ENCODE measurements around the gene CSNK1E. TPM values are rescaled to one million over a fixed set of nuclear protein-coding genes. Genes with fewer than 3 reads are reported as not detected.

CSNK1E gene
- total and polyA plus RNA-seq, 2 donors, result 71.4 to 95.8 TPM

DNA sequence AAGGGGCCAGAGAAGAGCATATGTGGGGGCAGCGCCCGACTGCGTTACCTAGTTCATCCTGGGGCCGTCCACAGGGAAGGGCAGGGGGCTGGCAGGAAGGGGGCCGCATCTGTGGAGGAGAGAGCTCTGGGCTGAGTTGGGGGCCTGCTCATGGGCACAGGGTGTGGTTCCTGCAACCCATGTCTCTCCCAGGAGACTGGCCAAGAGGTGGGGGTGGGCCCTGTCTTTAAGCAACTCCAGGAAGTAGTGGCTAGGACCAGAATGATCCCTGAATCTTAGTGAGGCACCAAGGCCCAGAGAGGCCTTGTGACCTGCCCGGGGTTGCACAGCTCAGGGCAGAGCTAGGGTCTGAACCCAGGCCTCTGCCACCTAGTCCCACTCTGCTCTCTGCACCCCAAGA lies 21.9 kb downstream of the CSNK1E start:
- H3K27ac ChIP-seq (ENCODE audit: low read depth), result no peak overlapping the region
- no peak overlapping the region for H3K4me3 ChIP-seq (ENCODE audit: low read depth, low read length)
- no peaks in the 10 kb centered on the region for H3K4me1 ChIP-seq (ENCODE audit: insufficient read depth)
- peaks cover 9% of the 10 kb centered on the region for H3K36me3 ChIP-seq (ENCODE audit: insufficient read depth)
- 90% methylated on average over 6 of the region's 6 CpGs for WGBS
- no peak for DNase-seq (ENCODE audit: extremely low spot score)

DNA sequence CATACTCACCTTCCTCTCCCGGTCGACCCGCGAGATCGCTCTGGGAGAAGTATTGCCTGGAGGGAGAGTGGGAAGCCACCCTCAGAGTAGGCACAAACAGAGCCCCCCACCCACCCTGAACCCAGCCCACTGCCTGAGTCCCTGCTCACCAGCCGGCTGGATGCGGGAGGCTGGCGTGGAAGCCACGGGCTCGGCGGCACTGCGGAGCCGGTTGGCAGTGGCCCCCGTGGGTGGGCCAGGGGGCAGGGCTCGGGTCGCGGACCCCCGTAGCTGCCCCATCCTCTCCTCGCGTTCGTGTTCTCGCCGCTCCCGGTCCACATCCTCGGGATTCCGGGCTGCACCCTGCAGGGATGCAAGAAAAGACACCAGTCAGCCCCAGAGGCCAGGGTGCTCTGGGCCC lies 23.0 kb downstream of the CSNK1E start:
- peaks cover 8% of the 10 kb centered on the region for H3K36me3 ChIP-seq (ENCODE audit: insufficient read depth)
- WGBS, result 91% methylated on average over 26 of the region's 26 CpGs
- no peak overlapping the region for H3K27ac ChIP-seq (ENCODE audit: low read depth)
- DNase-seq (ENCODE audit: extremely low spot score), result no peak
- no peaks in the 10 kb centered on the region for H3K4me1 ChIP-seq (ENCODE audit: insufficient read depth)
- no peak overlapping the region for H3K4me3 ChIP-seq (ENCODE audit: low read depth, low read length)

DNA sequence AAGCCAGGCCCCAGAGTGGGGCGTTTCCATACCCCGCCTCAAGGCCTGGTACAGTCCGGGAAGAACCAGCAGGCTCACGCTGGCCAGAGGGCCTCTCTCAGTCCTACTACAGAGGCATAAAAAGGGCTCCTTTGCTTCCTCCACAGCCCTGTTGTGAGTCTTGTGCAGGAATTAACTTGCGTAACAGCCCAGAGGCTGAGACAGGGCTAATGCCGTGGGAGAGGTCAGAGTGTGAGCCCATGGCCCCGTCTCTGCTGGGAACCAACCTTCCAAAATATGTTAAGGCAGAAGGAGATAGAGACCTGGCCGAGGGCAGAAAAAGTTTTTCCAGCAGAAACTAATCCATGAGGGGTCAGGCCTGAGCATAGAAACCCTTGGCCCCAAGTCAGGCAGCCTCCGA lies 24.5 kb downstream of the CSNK1E start:
- H3K4me1 ChIP-seq (ENCODE audit: insufficient read depth), result no peaks in the 10 kb centered on the region
- H3K36me3 ChIP-seq (ENCODE audit: insufficient read depth), result peaks cover 6% of the 10 kb centered on the region
- H3K27ac ChIP-seq (ENCODE audit: low read depth), result no peak overlapping the region
- 81% methylated on average over 9 of the region's 9 CpGs for WGBS
- DNase-seq (ENCODE audit: extremely low spot score), result no peak
- no peak overlapping the region for H3K4me3 ChIP-seq (ENCODE audit: low read depth, low read length)

DNA sequence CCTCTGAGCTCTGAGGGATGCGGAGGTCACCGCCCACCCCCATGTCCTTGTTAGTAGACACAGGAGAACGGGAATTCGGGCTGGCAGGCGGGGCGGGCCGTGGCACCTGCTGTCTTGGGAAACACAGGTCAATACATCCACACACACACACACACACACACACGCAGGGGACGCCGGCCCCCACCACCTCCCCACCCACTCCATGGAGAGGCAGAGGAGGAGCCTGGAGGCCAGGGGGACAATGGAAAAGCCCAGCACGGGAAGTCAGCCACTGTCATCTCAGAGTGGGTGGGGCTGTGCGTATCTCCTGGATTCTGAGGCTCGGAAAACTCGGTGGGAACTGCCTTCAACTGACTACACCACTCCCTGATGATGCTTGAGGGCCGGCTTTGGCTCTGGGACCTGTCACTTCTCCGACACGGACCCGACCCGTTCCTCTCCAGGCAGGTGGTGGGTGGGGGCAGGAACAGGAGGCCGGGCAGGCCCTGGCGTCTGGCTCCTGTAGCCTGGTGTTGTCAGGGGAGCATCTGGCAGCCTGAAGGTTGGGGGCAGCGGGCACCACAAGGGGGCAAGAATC lies 25.9 kb downstream of the CSNK1E start:
- peaks cover 4% of the 10 kb centered on the region for H3K36me3 ChIP-seq (ENCODE audit: insufficient read depth)

DNA sequence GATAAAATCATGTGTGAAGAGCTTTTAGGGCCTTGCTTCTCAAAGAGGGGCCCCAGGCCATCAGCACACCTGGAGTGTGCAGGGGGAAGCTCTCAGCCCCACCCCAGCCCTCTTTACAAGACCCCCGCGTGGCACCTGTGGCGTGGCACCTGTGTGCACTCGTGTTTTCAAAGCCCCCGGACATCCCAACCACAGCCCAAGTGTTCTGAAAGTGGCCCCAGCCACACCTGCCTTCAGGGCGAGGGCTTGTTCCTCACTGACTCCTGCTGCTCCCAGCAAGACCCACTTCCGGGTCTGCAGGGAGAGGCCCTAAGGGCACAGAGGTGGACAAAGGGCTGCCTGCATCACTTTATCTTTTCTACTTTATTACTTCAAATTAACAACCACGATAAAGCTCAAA lies 26.9 kb downstream of the CSNK1E start:
- Histone ChIP-seq H3K4me3 (ENCODE audit: low read depth, low read length) (no peak overlapping the region), H3K36me3 (ENCODE audit: insufficient read depth) (peaks cover 3% of the 10 kb centered on the region), H3K27ac (ENCODE audit: low read depth) (no peak overlapping the region), H3K4me1 (ENCODE audit: insufficient read depth) (no peaks in the 10 kb centered on the region)
- 80% methylated on average over 8 of the region's 8 CpGs for WGBS
- DNase-seq (ENCODE audit: extremely low spot score), result no peak

More for the DNA sequence above, 25.9 kb downstream of the CSNK1E start:
- H3K4me3 ChIP-seq (ENCODE audit: low read depth, low read length), result no peak overlapping the region
- 59% methylated on average over 22 of the region's 22 CpGs for WGBS
- no peaks in the 10 kb centered on the region for H3K4me1 ChIP-seq (ENCODE audit: insufficient read depth)
- no peak overlapping the region for H3K27ac ChIP-seq (ENCODE audit: low read depth)
- no peak for DNase-seq (ENCODE audit: extremely low spot score)

DNA sequence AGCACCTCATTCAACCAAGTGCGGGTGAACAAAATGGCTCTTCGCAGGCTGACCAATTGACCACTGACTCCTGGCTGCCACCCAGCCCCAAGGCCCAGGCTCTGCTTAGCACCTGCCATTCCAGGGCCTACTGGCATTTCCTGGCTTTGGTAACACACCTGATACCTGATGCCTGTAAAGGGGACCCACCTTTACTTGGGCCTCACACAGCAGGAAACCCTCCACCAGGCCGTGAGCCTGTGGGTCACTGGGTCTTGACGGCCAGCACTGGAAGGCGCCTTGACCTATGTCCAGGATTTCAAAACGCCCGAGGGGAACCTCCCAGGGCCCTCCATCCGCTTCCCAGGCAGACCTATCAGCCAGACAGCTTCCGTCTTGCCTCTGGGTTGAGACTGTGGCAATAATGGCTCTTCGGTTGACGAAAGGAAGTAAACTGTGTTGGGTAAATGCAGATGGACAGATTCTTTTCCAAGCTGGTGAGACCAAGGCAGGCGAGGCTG lies 27.6 kb downstream of the CSNK1E start:
- H3K36me3 ChIP-seq (ENCODE audit: insufficient read depth), result peaks cover 3% of the 10 kb centered on the region
- H3K4me3 ChIP-seq (ENCODE audit: low read depth, low read length), result no peak overlapping the region
- H3K4me1 ChIP-seq (ENCODE audit: insufficient read depth), result no peaks in the 10 kb centered on the region
- DNase-seq (ENCODE audit: extremely low spot score), result no peak
- no peak overlapping the region for H3K27ac ChIP-seq (ENCODE audit: low read depth)
- 76% methylated on average over 12 of the region's 12 CpGs for WGBS

DNA sequence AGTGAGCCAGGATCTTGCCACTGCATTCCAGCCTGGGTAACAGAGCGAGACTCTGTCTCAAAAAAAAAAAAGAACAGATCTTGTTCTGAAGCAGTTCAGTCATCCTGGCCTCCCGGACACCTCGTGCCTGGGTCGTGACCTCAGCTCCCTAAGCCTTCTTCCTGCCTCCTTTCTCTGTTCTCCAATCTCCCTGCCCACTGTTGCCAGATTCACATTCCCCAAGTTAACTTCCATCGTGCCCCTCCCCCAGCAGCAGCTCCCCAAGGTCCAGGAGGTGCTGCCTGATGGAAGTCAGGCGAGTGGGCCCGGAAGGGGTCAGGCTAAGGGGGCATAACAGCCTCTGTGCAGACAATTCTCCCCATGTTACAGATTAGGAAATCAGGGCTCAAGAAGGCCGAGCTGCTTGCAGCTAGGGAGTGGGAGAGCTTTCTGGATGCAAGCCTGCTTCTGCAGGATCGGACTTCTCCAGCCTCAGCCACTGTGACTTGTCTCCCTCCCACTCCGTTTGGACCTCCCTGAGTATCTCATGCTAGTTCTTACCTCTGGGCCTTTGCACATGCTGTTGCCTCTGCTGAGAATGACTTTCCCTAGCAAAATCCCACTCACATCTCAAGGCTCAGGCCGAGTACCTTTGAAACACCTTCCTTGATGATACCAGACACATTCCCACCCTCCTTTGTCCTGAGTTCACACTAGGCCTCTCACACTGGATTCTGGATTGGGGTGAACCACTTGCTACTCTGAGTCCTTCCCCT lies 30.1 kb downstream of the CSNK1E start:
- Histone ChIP-seq H3K36me3 (ENCODE audit: insufficient read depth) (no peaks in the 10 kb centered on the region), H3K4me1 (ENCODE audit: insufficient read depth) (no peaks in the 10 kb centered on the region), H3K4me3 (ENCODE audit: low read depth, low read length) (no peak overlapping the region), H3K27ac (ENCODE audit: low read depth) (no peak overlapping the region)
- 48% methylated on average over 11 of the region's 11 CpGs for WGBS
- DNase-seq (ENCODE audit: extremely low spot score), result no peak

DNA sequence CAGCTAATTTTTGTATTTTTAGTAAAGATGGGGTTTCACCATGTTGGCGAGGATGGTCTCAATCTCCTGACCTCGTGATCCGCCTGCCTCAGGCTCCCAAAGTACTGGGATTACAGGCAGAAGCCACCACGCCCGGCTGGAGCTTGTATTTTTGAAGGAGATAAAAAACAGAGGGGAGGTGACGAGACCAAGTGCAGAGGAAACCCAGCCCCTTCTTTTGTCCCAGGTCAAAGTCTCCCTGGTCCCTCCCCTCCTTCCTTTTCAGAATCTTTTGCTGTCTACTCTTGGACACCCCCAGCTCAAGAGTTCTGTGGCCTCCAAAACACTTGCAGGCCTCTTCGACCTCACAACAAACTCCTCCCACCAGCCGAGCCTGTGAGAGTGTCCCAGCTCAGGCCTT lies 32.2 kb downstream of the CSNK1E start:
- Histone ChIP-seq H3K4me3 (ENCODE audit: low read depth, low read length) (no peak overlapping the region), H3K27ac (ENCODE audit: low read depth) (no peak overlapping the region), H3K4me1 (ENCODE audit: insufficient read depth) (no peaks in the 10 kb centered on the region), H3K36me3 (ENCODE audit: insufficient read depth) (no peaks in the 10 kb centered on the region)
- DNase-seq (ENCODE audit: extremely low spot score), result no peak
- 71% methylated on average over 8 of the region's 8 CpGs for WGBS

DNA sequence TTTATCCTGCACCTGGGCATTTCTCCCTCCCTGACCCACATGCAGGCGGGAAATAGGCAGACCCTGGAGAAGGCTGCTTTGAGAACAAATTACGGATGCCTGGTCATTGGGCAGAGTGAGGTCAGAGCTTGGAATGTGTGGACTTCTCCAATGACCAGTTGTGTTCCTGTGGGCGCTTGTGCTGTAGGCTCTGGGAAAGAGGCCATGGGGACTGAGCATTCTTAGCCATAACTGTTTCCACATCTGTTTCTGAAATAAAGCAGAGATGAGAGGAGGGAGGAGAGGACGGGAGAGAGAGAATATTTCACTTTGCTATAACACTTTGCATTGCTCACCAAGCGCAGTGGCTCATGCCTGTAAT lies 33.2 kb downstream of the CSNK1E start:
- DNase-seq (ENCODE audit: extremely low spot score), result no peak
- 49% methylated on average over 5 of the region's 5 CpGs for WGBS
- Histone ChIP-seq H3K27ac (ENCODE audit: low read depth) (no peak overlapping the region), H3K4me1 (ENCODE audit: insufficient read depth) (no peaks in the 10 kb centered on the region), H3K4me3 (ENCODE audit: low read depth, low read length) (no peak overlapping the region), H3K36me3 (ENCODE audit: insufficient read depth) (no peaks in the 10 kb centered on the region)

DNA sequence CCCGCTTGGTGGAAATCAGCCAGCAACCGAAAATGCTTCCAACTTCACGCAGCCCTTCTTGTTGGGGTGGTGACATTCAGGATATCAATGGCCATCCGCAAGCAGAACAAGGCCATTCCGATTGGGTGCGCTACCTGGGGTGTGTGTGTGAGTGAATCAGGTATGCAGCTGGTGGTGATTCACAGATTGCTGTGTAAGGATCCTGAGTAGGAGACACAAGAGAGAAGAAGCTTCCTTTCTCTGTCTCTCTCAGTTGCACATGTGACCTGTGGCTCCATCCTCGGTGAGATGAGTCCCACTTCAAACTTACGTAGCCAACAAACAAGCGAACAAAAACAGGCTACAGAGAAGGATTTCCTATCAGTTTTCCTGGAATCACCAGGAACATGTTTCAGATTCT lies 34.8 kb downstream of the CSNK1E start:
- no peaks in the 10 kb centered on the region for H3K36me3 ChIP-seq (ENCODE audit: insufficient read depth)
- no peak overlapping the region for H3K27ac ChIP-seq (ENCODE audit: low read depth)
- no peaks in the 10 kb centered on the region for H3K4me1 ChIP-seq (ENCODE audit: insufficient read depth)
- WGBS, result 92% methylated on average over 9 of the region's 9 CpGs
- H3K4me3 ChIP-seq (ENCODE audit: low read depth, low read length), result no peak overlapping the region
- DNase-seq (ENCODE audit: extremely low spot score), result no peak

DNA sequence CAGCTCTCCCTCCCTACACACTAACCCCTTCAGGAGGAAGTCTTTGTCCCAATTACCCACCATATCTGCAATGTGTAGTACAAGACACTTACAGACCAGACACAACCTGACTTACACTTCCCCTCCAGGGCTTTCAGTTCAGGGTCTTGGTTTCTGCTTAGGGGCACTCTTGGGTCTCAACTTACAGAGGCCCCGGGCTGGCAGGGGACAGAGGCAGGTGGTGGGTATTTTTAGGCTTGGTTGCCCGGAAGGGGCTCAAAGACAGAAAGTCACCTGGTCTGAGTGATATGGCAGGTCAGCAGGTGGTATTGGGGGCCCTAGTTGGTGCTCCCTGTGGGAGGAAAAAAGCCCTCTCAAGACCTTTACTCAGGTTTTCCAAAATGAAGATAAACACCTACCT lies 41.1 kb downstream of the CSNK1E start:
- Histone ChIP-seq H3K4me1 (ENCODE audit: insufficient read depth) (no peaks in the 10 kb centered on the region), H3K27ac (ENCODE audit: low read depth) (no peak overlapping the region), H3K4me3 (ENCODE audit: low read depth, low read length) (no peak overlapping the region), H3K36me3 (ENCODE audit: insufficient read depth) (no peaks in the 10 kb centered on the region)
- no peak for DNase-seq (ENCODE audit: extremely low spot score)
- 69% methylated on average over 2 of the region's 2 CpGs for WGBS

DNA sequence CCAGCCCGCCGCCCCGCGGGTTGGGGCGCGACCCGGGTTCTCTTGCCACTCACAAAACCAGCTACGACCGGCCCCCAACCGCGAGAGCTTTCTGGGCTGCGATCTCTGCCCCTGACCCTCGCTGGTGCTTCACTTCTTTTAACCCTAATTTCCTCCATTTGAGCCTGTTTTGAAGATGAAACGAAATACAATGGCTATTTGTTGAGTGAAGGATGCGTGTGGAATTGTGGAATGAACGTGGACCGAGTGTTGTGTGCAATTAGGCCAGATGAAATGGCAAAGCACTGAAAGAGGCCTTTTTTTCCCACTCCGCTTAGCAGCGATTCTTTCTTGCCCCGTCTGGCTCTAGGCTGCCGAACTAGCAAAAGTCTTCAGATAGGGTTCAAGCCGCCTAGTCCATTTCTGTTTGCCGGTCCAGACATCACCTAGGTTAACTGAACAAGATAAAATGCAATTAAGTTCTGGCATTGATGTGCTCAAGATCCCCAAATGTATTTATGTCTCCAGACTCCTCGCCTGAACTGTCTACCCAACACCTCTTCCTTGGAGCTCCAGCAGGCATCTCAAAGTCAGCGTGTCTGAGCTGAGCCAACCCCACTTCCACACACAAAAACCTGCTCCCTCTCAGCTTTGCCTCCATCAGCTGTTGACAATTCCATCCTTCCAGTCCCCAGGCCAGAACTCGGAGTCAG lies 44.0 kb downstream of the CSNK1E start:
- no peaks in the 10 kb centered on the region for H3K36me3 ChIP-seq (ENCODE audit: insufficient read depth)
- no peak for DNase-seq (ENCODE audit: extremely low spot score)
- no peaks in the 10 kb centered on the region for H3K4me1 ChIP-seq (ENCODE audit: insufficient read depth)
- peak overlapping the region; percentile 85 for H3K27ac ChIP-seq (ENCODE audit: low read depth)
- H3K4me3 ChIP-seq (ENCODE audit: low read depth, low read length), result peak overlapping the region; percentile 93
- 8% methylated on average over 26 of the region's 26 CpGs for WGBS

DNA sequence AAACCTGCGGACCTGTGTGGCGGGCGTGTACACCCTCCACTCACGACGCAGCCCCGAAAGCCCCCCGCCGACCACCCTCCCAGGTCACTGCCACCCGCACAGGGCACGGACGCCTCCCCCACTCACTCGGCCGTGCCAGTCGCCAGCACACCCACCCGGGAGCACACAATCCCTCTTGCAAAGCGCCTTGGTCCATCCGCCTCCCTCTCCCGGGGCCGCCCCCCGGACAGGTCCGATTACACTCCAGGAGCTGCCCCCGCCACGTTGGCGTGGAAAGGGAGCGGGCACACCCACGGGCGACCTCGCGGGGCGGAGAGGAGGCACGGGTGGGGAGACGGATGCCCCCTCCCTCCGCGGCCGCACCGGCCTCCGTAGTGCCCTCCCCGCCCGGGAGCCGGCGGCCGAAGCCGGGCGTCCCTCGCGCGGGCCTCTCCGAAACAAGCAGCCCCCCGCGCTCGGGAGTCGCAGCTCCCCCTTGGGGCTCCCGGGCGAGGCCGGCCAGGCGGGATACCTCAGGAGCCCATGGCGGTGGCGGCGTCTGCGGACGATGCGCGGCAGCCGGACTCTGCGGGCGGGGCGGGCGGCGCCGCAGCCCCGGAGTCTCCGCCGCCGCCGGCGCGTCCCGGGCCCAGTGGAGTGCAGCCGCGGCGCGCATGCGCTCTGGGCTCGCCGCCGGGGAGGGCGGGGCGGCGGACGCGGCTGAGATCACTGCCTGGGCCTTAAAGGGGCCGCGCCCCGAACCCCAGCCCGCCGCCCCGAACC lies 44.7 kb downstream of the CSNK1E start, which contains the start of gene TMEM184B:
Gene TMEM184B, minus strand, starts transcription at position 638 of the 762 bp plus-strand sequence. CDS start 25,049 bp downstream, outside the sequence.
- no peak for DNase-seq (ENCODE audit: extremely low spot score)
- H3K4me3 ChIP-seq (ENCODE audit: low read depth, low read length), result peak within 1 kb of the TSS; percentile 93
- H3K27ac ChIP-seq (ENCODE audit: low read depth), result peak within 1 kb of the TSS; percentile 93
- H3K36me3 ChIP-seq (ENCODE audit: insufficient read depth), result no peaks in the 10 kb centered on the region
- under 1% methylated on average over 97 of the region's 97 CpGs for WGBS
- no peaks in the 10 kb centered on the region for H3K4me1 ChIP-seq (ENCODE audit: insufficient read depth)

Data from urinary bladder (tissue), 4 donors.